Neural cell (in vitro differentiated cells): ENCODE measurements around the gene TRAPPC14. TPM values are rescaled to one million over a fixed set of nuclear protein-coding genes. Genes with fewer than 3 reads are reported as not detected.
"Not testable (repeated sequence)": the region's sequence is repeated elsewhere in the genome, so short reads cannot be mapped to it uniquely, and the experiment has no call there.

Experiments
- H2AFZ ChIP-seq: fragments of 200-600, 300-800 bp; sonication (generic), shearing (Covaris generic); 2 replicates; pipeline ENCODE4 v1.6.0; 2014; ENCODE audit warnings: low read depth, mild to moderate bottlenecking, antibody characterized with exemption, low read length, moderate library complexity
- H3F3A ChIP-seq: fragments of 200-600 bp; shearing (Covaris generic); 2 replicates; pipeline ENCODE4 v1.6.1; 2016; ENCODE audit warnings: mild to moderate bottlenecking, moderate library complexity, mixed read lengths, antibody characterized with exemption, low read length; ENCODE audit not compliant: insufficient read depth, poor library complexity, severe bottlenecking
- H3K27ac ChIP-seq: fragments of 200-600, 300-800 bp; sonication (generic), shearing (Covaris generic); 2 replicates; pipeline ENCODE4 v1.5.1; 2014; ENCODE audit warnings: mild to moderate bottlenecking, low read length, moderate library complexity
- H3K27me3 ChIP-seq: fragments of 300-800, 200-600 bp; sonication (generic), shearing (Covaris generic); 2 replicates; pipeline ENCODE4 v1.6.0; 2014; ENCODE audit warnings: mild to moderate bottlenecking, low read depth, low read length, moderate library complexity; ENCODE audit not compliant: insufficient read depth
- H3K36me3 ChIP-seq: fragments of 300-800, 200-600 bp; sonication (generic), shearing (Covaris generic); 2 replicates; pipeline ENCODE4 v1.5.1; 2014; ENCODE audit warnings: mild to moderate bottlenecking, antibody characterized with exemption, low read length, moderate library complexity; ENCODE audit not compliant: insufficient read depth
- H3K4me2 ChIP-seq: fragments of 300-800, 200-600 bp; sonication (generic), shearing (Covaris generic); 2 replicates; pipeline ENCODE4 v1.6.0; 2014; ENCODE audit warnings: mild to moderate bottlenecking, low read length
- H3K4me3 ChIP-seq: fragments of 300-800, 200-600 bp; sonication (generic), shearing (Covaris generic); 2 replicates; pipeline ENCODE4 v1.5.1; 2014; ENCODE audit warnings: mild to moderate bottlenecking, low read length, moderate library complexity
- H3K79me2 ChIP-seq: fragments of 200-600 bp; shearing (Covaris generic); replicated peaks from 2 replicates; pipeline ENCODE4 v1.6.0; 2014; ENCODE audit warnings: mild to moderate bottlenecking, low read length, moderate library complexity; ENCODE audit not compliant: insufficient read depth
- H3K9ac ChIP-seq: fragments of 300-800, 200-600 bp; sonication (generic), shearing (Covaris generic); 2 replicates; pipeline ENCODE4 v1.6.1; 2016; ENCODE audit warnings: mild to moderate bottlenecking, low read length, mixed read lengths
- H3K9me2 ChIP-seq: fragments of 200-600 bp; shearing (Covaris generic); 2 replicates; pipeline ENCODE4 v1.6.1; 2016; ENCODE audit warnings: mild to moderate bottlenecking, low read length, mixed read lengths; ENCODE audit not compliant: insufficient read depth
- H3K9me3 ChIP-seq: fragments of 200-600, 300-800 bp; sonication (generic), shearing (Covaris generic); 2 replicates; pipeline ENCODE4 v1.6.1; 2016; ENCODE audit warnings: mild to moderate bottlenecking, mixed run types, low read length, moderate library complexity, mixed read lengths
- H4K20me1 ChIP-seq: fragments of 200-600 bp; shearing (Covaris generic); 2 replicates; pipeline ENCODE4 v1.6.1; 2016; ENCODE audit warnings: mild to moderate bottlenecking, mixed run types; ENCODE audit not compliant: insufficient read depth
- EP300 ChIP-seq: fragments of 450-650 bp; conservative IDR thresholded peaks from 2 replicates; pipeline ENCODE4 v1.6.1; 2014; ENCODE audit warnings: antibody characterized with exemption, mild to moderate bottlenecking, moderate library complexity; ENCODE audit not compliant: poor library complexity, severe bottlenecking
- EZH2 ChIP-seq: fragments of 200-600, 300-800 bp; shearing (Covaris generic), sonication (generic); IDR thresholded peaks from 2 replicates; pipeline ENCODE4 v1.6.1; 2014; ENCODE audit warnings: antibody characterized with exemption, low read length, borderline replicate concordance, mild to moderate bottlenecking; ENCODE audit not compliant: insufficient read depth, poor library complexity, severe bottlenecking
- MXI1 ChIP-seq: fragments of 450-650 bp; conservative IDR thresholded peaks from 2 replicates; pipeline ENCODE4 v1.6.1; 2014; ENCODE audit warnings: antibody characterized with exemption, mild to moderate bottlenecking; ENCODE audit not compliant: poor library complexity, severe bottlenecking
- POLR2AphosphoS5 ChIP-seq: IDR thresholded peaks from 2 replicates; pipeline ENCODE4 v1.6.1; 2012
- REST ChIP-seq: IDR thresholded peaks from 2 replicates; pipeline ENCODE4 v1.6.1; 2012; ENCODE audit warnings: borderline replicate concordance
- SMC3 ChIP-seq: fragments of 450-650 bp; conservative IDR thresholded peaks from 2 replicates; pipeline ENCODE4 v1.6.1; 2014; ENCODE audit warnings: antibody characterized with exemption, mild to moderate bottlenecking, moderate library complexity; ENCODE audit not compliant: poor library complexity
- TAF1 ChIP-seq: IDR thresholded peaks from 2 replicates; pipeline ENCODE4 v1.6.1; 2012; ENCODE audit warnings: low read depth
- polyA plus RNA-seq: library from polyadenylated mRNA; depleted of rRNA; stranded (reverse); fragments of >200 nt; gene quantifications from 2 replicates; pipeline ENCODE4 v1.2.3, GENCODE V29; 2014
- TF ChIP-seq, protein P1 (sequence below): fragments of 450-650 bp; IDR thresholded peaks from 2 replicates; pipeline ENCODE4 v1.5.1; 2014; ENCODE audit warnings: antibody characterized with exemption, mild to moderate bottlenecking, moderate library complexity; ENCODE audit not compliant: poor library complexity, severe bottlenecking

Gene TRAPPC14
- polyA plus RNA-seq, 1 donor from 2014 or later, result 26.7 TPM

DNA sequence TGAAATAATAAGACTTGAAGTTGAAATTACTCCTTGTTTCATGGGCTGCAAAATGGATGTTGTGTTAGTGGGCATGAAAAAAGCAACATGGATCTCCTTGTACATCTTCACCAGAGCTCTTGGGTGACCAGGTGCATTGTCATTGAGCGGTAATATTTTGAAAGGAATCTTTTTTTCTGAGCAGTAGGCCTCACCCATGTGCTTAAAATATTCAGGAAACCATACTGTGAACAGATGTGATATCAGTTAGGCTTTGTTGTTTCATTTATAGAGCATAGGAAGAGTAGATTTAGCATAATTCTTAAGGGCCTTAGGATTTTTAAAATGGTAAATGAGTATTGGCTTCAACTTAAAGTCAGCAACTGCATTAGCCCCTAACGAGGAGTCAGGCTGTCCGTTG is 34.4 kb upstream of the TRAPPC14 start:
- no peaks in the 10 kb centered on the region for H3K36me3 ChIP-seq
- H3K9me2 ChIP-seq, result no peaks in the 10 kb centered on the region
- no peaks in the 10 kb centered on the region for H3F3A ChIP-seq
- H2AFZ ChIP-seq, result no peak overlapping the region
- H3K79me2 ChIP-seq, result no peaks in the 10 kb centered on the region
- H3K9ac ChIP-seq, result no peak overlapping the region
- no peaks in the 10 kb centered on the region for H3K9me3 ChIP-seq
- TF ChIP-seq EZH2 (no peak), TAF1 (no peak), POLR2AphosphoS5 (no peak), EP300 (no peak), SMC3 (no peak), REST (no peak), MXI1 (no peak)
- TF ChIP-seq, protein P1, sequence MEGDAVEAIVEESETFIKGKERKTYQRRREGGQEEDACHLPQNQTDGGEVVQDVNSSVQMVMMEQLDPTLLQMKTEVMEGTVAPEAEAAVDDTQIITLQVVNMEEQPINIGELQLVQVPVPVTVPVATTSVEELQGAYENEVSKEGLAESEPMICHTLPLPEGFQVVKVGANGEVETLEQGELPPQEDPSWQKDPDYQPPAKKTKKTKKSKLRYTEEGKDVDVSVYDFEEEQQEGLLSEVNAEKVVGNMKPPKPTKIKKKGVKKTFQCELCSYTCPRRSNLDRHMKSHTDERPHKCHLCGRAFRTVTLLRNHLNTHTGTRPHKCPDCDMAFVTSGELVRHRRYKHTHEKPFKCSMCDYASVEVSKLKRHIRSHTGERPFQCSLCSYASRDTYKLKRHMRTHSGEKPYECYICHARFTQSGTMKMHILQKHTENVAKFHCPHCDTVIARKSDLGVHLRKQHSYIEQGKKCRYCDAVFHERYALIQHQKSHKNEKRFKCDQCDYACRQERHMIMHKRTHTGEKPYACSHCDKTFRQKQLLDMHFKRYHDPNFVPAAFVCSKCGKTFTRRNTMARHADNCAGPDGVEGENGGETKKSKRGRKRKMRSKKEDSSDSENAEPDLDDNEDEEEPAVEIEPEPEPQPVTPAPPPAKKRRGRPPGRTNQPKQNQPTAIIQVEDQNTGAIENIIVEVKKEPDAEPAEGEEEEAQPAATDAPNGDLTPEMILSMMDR, result no peak
- H3K27ac ChIP-seq, result no peak overlapping the region
- no peak overlapping the region for H3K4me3 ChIP-seq
- H3K27me3 ChIP-seq, result no peaks in the 10 kb centered on the region
- no peak overlapping the region for H3K4me2 ChIP-seq
- H4K20me1 ChIP-seq, result no peaks in the 10 kb centered on the region

DNA sequence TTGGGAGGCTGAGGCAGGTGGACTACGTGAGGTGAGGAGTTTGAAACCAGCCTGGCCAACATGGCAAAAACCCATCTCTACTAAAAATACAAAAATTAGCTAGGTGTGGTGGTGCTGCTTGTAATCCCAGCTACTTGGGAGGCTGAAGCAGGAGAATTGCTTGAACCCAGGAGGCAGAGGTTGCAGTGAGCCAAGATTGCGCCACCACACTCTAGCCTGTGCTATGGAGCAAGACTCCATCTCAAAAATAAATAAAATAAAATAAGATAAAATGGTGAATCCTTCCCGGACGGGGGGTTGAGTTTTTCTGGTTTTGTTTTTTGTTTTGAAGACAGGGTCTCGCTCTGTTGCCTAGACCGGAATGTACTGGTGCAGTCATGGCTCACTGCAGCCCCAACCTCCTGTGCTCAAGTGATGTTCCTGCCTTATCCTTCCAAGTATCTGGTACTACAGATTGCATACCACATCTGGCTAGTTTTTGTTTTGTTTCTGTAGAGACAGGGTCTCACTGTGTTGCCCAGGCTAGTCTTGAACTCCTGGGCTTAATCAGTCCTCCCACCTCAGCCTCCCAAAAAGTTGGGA is 33.8 kb upstream of the TRAPPC14 start:
- H3K4me2 ChIP-seq, H3F3A ChIP-seq, H3K36me3 ChIP-seq, H3K9me3 ChIP-seq, H3K27me3 ChIP-seq, H3K79me2 ChIP-seq, H4K20me1 ChIP-seq, H3K4me3 ChIP-seq, H3K9me2 ChIP-seq, H2AFZ ChIP-seq, H3K9ac ChIP-seq, H3K27ac ChIP-seq: not testable (repeated sequence)

- Histone ChIP-seq H3K9ac (no peak overlapping the region), H3K27ac (no peak overlapping the region), H3K9me2 (no peaks in the 10 kb centered on the region), H3K79me2 (no peaks in the 10 kb centered on the region), H3K36me3 (no peaks in the 10 kb centered on the region), H3K27me3 (no peaks in the 10 kb centered on the region), H3K4me2 (no peak overlapping the region), H3K9me3 (no peaks in the 10 kb centered on the region), H2AFZ (no peak overlapping the region), H3K4me3 (no peak overlapping the region), H3F3A (no peaks in the 10 kb centered on the region), H4K20me1 (no peaks in the 10 kb centered on the region)
- TF ChIP-seq REST (no peak), TAF1 (no peak), SMC3 (no peak)
These were observed 33.3 kb upstream of the TRAPPC14 start for GRCh38 chr7:100191775-100192174.
